Measurements from ENCODE around the gene SLC7A1.

DNA sequence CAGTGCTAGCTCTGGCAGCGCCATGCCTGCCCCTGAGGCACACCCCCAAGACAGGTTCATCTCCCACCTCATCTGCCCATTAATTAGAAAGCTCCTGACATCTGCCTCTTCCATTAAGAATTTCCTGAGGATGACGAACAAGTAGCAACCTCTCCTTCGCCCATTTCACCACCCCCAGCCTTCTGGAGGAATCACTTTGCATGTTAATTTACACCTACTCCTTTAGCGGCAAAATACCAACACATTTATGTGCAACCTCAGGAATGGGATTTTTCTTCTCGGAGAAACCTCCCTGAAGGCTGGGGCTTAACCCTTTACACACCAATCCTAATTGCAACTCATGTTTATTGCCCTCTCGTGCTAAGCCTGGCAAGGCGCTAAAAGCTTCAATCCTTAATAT, 13.8 kb downstream of the SLC7A1 start:
- TF ChIP-seq, protein P1, sequence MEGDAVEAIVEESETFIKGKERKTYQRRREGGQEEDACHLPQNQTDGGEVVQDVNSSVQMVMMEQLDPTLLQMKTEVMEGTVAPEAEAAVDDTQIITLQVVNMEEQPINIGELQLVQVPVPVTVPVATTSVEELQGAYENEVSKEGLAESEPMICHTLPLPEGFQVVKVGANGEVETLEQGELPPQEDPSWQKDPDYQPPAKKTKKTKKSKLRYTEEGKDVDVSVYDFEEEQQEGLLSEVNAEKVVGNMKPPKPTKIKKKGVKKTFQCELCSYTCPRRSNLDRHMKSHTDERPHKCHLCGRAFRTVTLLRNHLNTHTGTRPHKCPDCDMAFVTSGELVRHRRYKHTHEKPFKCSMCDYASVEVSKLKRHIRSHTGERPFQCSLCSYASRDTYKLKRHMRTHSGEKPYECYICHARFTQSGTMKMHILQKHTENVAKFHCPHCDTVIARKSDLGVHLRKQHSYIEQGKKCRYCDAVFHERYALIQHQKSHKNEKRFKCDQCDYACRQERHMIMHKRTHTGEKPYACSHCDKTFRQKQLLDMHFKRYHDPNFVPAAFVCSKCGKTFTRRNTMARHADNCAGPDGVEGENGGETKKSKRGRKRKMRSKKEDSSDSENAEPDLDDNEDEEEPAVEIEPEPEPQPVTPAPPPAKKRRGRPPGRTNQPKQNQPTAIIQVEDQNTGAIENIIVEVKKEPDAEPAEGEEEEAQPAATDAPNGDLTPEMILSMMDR (IDR thresholded peaks at IDR 0.05): no peak
- TF ChIP-seq POLR2A (IDR thresholded peaks at IDR 0.05): no peak
